Measurements from ENCODE around the gene ZFPM1. TPM values are rescaled to one million over a fixed set of nuclear protein-coding genes. Genes with fewer than 3 reads are reported as not detected.

Gene ZFPM1
- total and polyA plus RNA-seq, 10 donors = 2.3 to 25.3 (median 8.9) TPM

DNA sequence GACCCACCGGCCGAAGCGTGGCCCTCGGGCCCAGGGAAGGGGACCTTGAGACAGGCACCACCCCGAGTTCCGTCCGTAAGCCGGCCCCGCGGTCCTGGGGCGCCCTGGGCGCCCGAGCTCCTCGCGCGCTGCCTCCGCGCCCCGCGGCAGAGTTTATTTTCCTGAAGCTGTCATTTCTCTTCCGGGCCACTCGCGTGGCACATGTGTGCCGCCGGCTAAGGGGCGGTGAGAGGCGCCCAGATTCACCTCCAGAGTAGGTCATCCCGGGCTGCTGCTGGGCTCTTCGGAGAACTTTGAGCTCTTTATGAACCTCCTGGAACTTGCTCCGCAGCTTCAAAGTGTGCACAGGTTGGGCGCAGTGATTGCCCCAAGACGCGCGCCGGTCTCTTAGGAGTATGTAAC, 117.6 kb downstream of the ZFPM1 start:
- Histone ChIP-seq H3K4me1 (peaks cover 23 to 58% (median 38%) of the 10 kb centered on the region in 6 donors), H3K27me3 (replicated peaks in 1 of 7) (no peaks in the 10 kb centered on the region), H3K9me3 (no peaks in the 10 kb centered on the region), H3K36me3 (peaks cover 0 to 41% (median 26%) of the 10 kb centered on the region in 6 donors), H3K4me3 (peak overlapping the region; percentile 90 to 98 (median 93)), H3K27ac (peak overlapping the region; percentile 75 to 95 (median 87))
- intact Hi-C loops (cut with DNase I; ENCODE audit: low total_unique reads) = loop anchor here (10.0 kb wide), 1 partner anchor 134 kb away; the partner anchor contains the start of genes CTU2 and RNF166
- WGBS, 5 donors = 0 to 2% (median 0%) methylated on average over 9 to 35 of the region's 35 CpGs
- TF ChIP-seq, protein P1, sequence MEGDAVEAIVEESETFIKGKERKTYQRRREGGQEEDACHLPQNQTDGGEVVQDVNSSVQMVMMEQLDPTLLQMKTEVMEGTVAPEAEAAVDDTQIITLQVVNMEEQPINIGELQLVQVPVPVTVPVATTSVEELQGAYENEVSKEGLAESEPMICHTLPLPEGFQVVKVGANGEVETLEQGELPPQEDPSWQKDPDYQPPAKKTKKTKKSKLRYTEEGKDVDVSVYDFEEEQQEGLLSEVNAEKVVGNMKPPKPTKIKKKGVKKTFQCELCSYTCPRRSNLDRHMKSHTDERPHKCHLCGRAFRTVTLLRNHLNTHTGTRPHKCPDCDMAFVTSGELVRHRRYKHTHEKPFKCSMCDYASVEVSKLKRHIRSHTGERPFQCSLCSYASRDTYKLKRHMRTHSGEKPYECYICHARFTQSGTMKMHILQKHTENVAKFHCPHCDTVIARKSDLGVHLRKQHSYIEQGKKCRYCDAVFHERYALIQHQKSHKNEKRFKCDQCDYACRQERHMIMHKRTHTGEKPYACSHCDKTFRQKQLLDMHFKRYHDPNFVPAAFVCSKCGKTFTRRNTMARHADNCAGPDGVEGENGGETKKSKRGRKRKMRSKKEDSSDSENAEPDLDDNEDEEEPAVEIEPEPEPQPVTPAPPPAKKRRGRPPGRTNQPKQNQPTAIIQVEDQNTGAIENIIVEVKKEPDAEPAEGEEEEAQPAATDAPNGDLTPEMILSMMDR (IDR thresholded peaks at IDR 0.05 in 8 of 11, conservative IDR thresholded peaks at IDR 0.05 in 3 of 11) = no peak
- TF ChIP-seq POLR2A (IDR thresholded peaks at IDR 0.05) (no peak), POLR2AphosphoS5 (IDR thresholded peaks at IDR 0.05) (no peak)
- DNase-seq = no peak

DNA sequence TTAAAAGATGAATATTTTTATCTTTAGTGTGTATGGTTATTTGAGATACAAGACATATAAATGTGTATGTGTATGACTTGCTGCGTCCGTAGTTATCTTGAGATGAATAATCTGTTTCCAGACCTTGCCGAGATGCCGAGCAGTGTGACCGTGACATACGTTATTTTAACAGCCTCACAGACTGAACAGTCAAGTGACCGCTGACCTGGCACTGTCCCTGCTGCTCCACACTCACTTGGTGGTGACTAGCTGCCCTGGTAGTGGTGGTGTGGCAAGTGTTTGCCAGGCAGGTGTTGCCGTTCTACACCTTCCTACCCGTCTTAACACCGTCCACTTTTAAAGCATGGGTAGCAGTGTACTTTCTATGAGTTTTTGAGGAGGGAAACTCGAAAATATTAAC, 122.2 kb downstream of the ZFPM1 start:
- no peak for DNase-seq
- intact Hi-C loops (cut with DNase I; ENCODE audit: low total_unique reads) = loop anchor here (10.0 kb wide), 1 partner anchor 130 kb away; the partner anchor contains the start of genes CTU2 and RNF166
- H3K9me3 ChIP-seq = no peaks in the 10 kb centered on the region
- H3K4me1 ChIP-seq = peaks cover 18 to 87% (median 47%) of the 10 kb centered on the region in 6 donors
- WGBS, 5 donors = 88 to 95% (median 92%) methylated on average over 11 of the region's 11 CpGs
- H3K36me3 ChIP-seq = peaks cover 0 to 86% (median 69%) of the 10 kb centered on the region in 6 donors
- no peak overlapping the region for H3K4me3 ChIP-seq
- no peaks in the 10 kb centered on the region for H3K27me3 ChIP-seq (replicated peaks in 1 of 7)
- no peak overlapping the region for H3K27ac ChIP-seq
- TF ChIP-seq, protein P1 (IDR thresholded peaks at IDR 0.05 in 8 of 11, conservative IDR thresholded peaks at IDR 0.05 in 3 of 11) = no peak
- TF ChIP-seq POLR2A (IDR thresholded peaks at IDR 0.05) = no peak
- TF ChIP-seq POLR2AphosphoS5 (IDR thresholded peaks at IDR 0.05) = no peak

DNA sequence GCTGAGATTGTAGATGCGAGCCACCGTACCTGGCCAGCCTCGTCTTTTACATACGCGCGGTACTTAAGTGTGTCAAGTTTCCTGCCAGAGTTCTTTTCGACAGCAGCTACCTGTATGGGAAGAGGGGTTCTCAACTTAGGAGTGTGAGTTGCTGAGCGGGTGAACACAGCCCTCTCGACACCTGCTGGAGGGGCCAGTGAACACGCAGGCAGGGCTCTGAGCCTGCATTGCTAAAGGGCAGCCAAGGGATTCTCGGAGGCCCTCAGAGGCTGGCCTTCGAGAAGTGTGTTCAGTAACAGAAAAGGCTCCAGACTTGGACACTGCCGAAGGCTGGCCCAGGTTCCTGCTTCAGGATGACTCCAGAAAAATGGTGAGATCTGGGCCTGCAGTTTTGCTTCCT, 123.2 kb downstream of the ZFPM1 start:
- H3K36me3 ChIP-seq = peaks cover 0 to 97% (median 79%) of the 10 kb centered on the region in 6 donors
- no peaks in the 10 kb centered on the region for H3K9me3 ChIP-seq
- H3K4me3 ChIP-seq = no peak overlapping the region
- WGBS, 5 donors = 91 to 97% (median 94%) methylated on average over 13 of the region's 13 CpGs
- no peak overlapping the region for H3K27ac ChIP-seq
- intact Hi-C loops (cut with DNase I; ENCODE audit: low total_unique reads) = loop anchor here (10.0 kb wide), 1 partner anchor 128 kb away; the partner anchor contains the start of genes CTU2 and RNF166
- TF ChIP-seq, protein P1 (IDR thresholded peaks at IDR 0.05 in 8 of 11, conservative IDR thresholded peaks at IDR 0.05 in 3 of 11) = no peak
- no peak for TF ChIP-seq POLR2AphosphoS5 (IDR thresholded peaks at IDR 0.05)
- TF ChIP-seq POLR2A (IDR thresholded peaks at IDR 0.05) = no peak
- H3K4me1 ChIP-seq = peaks cover 12 to 90% (median 40%) of the 10 kb centered on the region in 6 donors
- no peak for DNase-seq
- H3K27me3 ChIP-seq (replicated peaks in 1 of 7) = no peaks in the 10 kb centered on the region

DNA sequence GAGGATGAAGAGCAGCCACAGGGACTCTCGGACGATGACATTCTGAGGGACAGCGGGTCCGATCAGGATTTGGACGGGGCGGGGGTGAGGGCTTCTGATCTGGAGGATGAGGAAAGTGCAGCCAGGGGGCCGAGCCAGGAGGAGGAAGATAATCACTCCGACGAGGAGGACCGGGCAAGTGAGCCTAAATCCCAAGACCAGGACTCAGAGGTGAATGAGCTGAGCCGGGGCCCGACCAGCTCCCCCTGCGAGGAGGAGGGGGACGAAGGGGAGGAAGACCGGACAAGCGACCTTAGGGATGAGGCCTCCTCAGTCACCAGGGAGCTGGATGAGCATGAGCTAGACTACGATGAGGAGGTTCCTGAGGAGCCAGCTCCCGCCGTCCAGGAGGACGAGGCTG, 124.1 kb downstream of the ZFPM1 start:
- H3K27me3 ChIP-seq (replicated peaks in 1 of 7) = no peaks in the 10 kb centered on the region
- TF ChIP-seq POLR2AphosphoS5 (IDR thresholded peaks at IDR 0.05) = no peak
- TF ChIP-seq, protein P1 (IDR thresholded peaks at IDR 0.05 in 8 of 11, conservative IDR thresholded peaks at IDR 0.05 in 3 of 11) = no peak
- TF ChIP-seq POLR2A (IDR thresholded peaks at IDR 0.05) = no peak
- no peak overlapping the region for H3K4me3 ChIP-seq
- peaks cover 3 to 87% (median 31%) of the 10 kb centered on the region in 6 donors for H3K4me1 ChIP-seq
- no peak for DNase-seq
- 91 to 95% (median 92%) methylated on average over 20 of the region's 20 CpGs for WGBS, 5 donors
- H3K9me3 ChIP-seq = no peaks in the 10 kb centered on the region
- H3K27ac ChIP-seq = peak overlapping the region in 3 of 8 donors; percentile 15 to 43 (median 28)
- intact Hi-C loops (cut with DNase I; ENCODE audit: low total_unique reads) = loop anchor here (10.0 kb wide), 1 partner anchor 128 kb away; the partner anchor contains the start of genes CTU2 and RNF166
- H3K36me3 ChIP-seq = peaks cover 0 to 99% (median 83%) of the 10 kb centered on the region in 6 donors
